Activated naive CD4-positive, alpha-beta T cell treated with Interleukin-2 at 50 U/mL for 16 hours (primary cell): Measurements from ENCODE around the gene HOXD8.

ENCODE experiments used
- DNase-seq: peaks from one replicate; pipeline ENCODE4 v3.0.0-alpha.2; 2020

HOXD8 gene

DNA sequence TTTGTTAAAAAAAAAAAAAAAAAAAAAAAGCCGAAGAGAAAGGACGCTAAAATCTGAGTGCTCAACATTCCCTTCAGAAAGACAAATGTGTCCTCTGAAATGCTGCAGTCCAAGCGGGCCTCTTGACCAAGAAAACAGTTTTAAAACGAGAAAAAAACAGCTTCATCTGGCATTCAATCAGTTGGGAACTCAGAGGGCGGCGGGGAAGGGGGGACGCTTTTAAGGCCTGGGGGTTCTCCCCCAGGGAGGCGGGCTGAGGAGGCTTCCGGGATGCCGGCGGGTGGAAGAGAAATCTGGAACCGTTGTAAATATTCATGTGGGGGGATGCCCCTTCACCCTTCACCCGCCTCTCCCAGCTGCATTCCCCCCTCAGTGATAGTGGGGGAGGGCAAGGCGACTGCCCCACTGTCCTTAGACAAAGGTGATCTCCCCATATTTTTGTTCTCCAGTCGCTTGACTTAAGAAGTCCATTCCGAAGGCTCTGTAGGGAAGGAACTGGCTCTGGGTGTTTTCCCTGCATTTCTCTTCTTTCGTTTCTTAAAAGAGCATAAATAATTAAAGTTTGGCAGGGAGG, 25.7 kb upstream of the HOXD8 start:
- no peak for DNase-seq

GRCh38 chr2:176104316-176105077, 25.0 kb upstream of the HOXD8 start:
- DNase-seq = no peak

GRCh38 chr2:176105078-176105729, 24.3 kb upstream of the HOXD8 start:
- no peak for DNase-seq

- DNase-seq = no peak
These were observed 23.6 kb upstream of the HOXD8 start for GRCh38 chr2:176105730-176106580.

DNA sequence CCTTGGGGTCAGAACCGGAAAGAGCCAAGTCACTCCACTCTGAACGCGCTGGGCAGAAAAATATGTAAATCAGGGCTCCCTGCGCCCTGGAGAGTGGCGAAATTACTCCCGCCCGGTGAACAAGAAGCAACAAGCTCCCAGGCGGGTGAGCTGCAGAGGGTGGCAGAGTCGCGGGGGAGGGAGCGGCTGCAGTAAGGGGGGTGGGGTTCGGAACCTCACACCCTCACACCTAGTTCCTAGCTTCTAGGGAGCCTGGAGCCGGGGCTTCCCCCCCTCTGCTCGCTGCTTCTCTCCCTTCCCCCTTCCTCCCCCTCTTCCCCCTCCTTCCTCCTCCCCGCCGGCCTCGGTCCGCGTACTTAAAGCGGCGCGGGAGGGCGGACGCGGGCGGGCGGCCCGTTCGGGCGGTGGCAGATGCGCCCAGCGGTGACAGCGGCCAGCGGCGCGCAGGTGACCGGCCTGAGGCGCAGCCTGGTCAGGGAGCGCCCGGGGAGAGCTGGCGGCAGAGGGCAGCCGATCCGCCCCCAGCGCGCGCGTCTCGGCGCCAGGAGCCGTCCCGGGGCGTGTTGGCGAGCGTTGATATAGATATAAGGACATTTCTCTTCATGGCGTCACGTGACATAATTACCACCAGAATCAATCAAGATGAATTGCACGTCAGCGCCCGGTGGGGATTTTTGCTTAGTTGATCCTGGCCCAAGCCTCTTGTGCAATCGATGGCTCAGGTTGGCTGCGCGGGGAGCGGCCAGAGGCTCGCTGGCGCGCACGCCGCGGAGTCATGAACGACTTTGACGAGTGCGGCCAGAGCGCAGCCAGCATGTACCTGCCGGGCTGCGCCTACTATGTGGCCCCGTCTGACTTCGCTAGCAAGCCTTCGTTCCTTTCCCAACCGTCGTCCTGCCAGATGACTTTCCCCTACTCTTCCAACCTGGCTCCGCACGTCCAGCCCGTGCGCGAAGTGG, 22.6 kb upstream of the HOXD8 start, which contains the start of gene HOXD11:
Gene HOXD11 (plus strand): TSS at position 700 of the 959 bp plus-strand sequence. CDS start 76 bp downstream, at position 776.
- no peak for DNase-seq

- DNase-seq = no peak
These were observed 21.7 kb upstream of the HOXD8 start for GRCh38 chr2:176107731-176108181.

DNA sequence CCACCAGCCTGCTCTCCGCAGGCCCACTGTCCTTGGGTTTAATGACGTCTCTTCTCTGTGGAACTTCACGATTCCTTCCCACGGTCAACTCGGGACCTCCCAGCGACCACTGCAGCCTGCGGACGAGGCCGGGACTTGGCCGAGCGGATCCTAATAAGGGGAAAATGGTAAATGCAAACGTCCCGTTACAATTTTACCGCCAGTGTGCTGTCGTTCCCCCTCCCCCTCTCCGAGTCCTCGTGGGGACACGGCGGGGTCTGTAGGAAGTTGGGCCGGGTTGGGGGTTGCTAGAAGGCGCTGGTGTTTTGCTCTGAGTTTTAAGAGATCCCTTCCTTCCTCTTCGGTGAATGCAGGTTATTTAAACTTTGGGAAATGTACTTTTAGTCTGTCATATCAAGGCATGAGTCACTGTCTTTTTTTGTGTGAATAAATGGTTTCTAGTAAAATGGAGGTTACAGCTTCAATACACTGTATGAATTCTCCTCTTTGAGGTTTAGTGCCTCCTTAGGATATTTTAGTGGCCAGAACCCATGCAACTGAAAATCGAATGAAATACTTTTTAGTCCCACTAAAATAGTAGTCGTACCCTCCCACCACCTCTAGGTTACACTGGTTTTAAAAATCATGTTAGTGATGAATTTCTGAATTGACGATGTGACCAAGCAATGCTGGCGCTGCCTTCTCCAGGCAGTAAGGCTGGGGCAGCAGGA, 20.2 kb upstream of the HOXD8 start:
- no peak for DNase-seq

- no peak for DNase-seq
These were observed 19.6 kb upstream of the HOXD8 start for GRCh38 chr2:176109946-176110345.

DNA sequence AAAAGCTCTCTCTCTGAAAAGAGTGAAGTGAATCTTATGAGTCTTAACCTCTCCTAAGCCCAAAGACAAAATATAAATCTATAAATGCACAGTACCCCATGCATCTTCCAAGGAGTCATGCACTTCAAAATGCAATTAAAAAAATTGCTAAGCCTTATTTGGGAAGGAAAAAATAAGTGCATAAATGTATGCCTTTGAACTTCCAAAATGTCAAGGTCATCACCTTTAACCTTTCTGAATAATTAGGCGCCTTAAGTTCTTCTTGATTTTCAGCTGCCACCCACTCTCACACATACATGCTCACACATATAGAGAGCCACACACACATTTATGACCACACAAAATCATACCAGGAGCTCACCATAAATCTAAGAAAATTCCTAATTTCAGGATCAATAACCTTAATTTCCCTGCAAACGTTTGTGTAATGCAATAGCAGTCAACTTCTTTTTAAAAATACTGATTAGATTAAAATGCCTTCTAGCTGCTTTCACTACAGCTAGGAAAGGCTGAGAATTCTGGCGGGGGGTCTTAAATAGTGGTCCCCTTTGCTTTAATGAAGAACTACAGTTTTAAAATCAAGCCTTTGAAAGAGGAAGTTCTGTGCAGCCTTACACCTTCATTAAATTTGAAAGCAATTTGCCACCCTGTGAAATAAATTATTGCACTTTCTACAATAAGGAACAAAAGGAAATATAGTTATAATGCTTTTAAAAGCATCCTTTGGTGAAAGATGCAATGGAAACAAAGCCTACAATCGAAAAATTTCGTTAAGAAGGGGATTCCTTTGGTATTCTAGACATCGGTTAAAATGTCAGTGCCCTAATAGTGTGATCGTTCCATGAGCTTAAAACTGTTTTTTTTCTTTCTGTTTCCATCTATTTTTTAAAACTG, 18.8 kb upstream of the HOXD8 start:
- DNase-seq = no peak

- no peak for DNase-seq
These were observed 18.2 kb upstream of the HOXD8 start for GRCh38 chr2:176111309-176111663.

- DNase-seq = no peak
These were observed 17.6 kb upstream of the HOXD8 start for GRCh38 chr2:176111846-176112374.

DNA sequence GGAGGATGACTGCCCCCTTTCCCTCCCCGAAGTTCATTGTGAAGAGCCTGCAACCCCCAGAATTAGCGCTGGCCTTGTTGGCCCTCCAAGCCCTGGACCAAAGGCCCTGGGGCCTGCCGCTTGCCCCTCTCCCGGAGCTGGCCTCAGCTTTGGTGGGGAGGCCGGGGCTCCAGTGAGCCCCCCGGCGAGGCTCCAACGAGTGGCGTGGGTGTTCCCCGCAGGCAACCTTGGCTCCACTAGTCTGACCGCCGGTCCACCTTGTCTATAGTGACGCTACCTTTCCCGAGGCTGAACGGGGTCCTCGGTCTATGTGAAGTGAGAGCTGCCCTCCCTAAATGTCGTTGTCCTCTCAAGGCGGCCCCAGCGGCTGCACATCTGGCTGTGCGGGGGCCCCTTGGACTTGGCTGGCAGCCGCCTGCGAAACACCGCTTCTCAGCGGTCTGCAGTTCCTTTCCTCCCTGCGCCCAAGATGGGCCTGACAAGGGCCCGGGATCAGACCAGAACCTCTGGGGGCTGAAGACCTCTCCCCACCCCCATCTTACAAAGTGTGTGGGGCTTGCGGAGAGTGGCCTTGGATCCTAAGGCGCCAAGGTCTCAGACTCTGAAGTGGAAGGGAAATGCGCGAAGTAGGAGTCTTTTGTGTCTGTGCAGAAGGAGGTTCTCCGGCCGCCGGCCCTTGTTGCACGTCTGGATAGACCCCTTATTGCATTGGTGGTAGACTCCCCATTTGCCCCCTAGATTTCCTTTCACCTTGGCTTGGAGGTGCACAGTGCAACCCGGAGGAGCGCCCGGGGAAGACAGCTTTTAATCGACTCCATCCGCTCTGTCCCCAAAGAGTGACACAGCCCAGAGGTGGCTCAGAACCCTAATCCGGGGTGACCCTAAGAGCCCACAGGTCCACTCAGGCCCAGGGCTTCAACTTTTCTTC, 16.9 kb upstream of the HOXD8 start:
- no peak for DNase-seq

DNA sequence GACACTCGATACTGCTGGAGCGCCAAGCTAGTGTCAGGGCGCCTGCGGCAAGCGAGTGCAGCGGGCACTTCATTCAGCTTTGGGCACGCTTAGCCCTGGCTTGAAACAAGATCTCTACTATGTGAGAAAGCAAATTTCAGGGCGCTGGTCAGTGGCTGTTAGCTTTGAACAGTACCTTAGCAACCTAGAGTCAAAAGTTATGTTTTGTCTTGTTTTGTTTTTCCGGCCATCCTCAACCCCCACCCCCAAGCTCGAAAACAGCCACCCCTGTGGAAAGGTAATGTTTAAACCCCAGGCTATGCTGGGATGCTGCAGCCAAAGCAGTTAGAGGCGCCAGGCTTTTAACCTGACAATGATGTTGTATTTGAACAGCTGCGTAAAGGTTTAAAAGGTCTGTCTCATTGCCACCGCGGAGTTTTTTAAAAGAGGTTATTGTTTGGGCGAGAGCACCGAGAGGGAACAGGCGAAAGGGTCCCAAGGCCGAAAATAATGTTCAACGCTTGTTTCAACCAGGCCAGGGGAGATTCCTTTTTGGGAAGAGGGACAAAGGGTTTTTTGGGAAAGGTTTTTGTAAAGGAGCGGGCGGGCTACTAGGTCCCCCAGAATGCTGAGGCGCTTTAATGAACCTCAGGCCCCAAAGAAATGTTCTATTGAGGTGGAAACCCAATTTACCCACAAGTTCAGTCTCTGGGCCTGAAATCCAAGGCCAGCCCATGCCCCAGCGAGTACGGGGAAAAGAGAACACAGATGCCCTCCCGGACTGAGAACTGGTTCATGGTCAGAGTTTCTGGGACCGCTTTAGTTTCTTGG, 15.2 kb upstream of the HOXD8 start:
- no peak for DNase-seq

- no peak for DNase-seq
These were observed 14.4 kb upstream of the HOXD8 start for GRCh38 chr2:176114930-176115625.

- DNase-seq = no peak
These were observed 13.4 kb upstream of the HOXD8 start, which contains the start of gene HOXD10 for GRCh38 chr2:176115883-176116813. HOXD10 (plus strand) TSS chr2:176116778; CDS start chr2:176116834, 56 bp downstream.
